GM18520 (cell line): Measurements from ENCODE around the gene CTNNA2.

Source experiments
- ATAC-seq: cut with Tn5 transposase; IDR thresholded peaks from one replicate; pipeline ENCODE4 v1.9.1; 2021; ENCODE audit not compliant: unreplicated experiment

CTNNA2 gene

DNA sequence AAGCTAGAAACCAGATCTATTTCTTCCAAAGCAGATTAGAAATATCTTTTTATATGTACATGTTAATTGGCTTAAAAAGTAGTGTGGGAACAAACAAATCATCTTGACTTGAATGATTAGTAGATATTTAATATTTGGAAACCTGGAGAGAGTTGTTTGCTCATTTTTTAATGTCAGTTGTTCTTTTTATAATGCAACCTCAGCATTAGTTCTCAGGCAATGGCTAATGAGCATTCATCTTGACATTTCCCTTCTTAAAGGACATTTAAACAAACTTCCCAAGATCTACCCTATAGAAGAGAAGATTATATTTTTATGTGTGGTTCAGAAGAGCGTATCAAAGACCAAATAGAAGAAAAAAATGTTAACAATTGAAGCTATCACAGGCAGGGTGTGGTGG, 334.0 kb downstream of the CTNNA2 start:
- no peak for ATAC-seq

DNA sequence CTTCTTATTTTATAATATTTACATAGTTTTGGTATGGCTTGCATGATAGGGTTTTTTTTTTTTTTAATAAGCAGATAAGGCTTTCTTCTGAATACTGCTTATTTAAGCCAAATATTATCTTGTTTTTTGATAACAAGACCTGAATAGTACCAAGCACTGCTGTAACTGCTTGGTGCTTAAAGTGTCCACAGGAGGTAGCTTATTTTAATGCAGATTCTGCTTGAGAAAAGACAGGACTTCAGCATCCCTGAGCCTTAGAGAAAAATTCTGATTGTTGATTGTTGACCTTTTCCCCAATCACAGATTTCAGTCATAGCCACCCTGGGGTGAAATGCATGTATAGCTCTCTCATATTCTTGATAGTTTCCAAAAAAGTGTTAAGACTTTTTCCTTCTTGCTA, 336.4 kb downstream of the CTNNA2 start:
- ATAC-seq, result no peak

- no peak for ATAC-seq
These were observed 337.1 kb downstream of the CTNNA2 start for GRCh38 chr2:79849949-79850348.

- ATAC-seq, result no peak
These were observed 338.1 kb downstream of the CTNNA2 start for GRCh38 chr2:79850912-79851311.

GRCh38 chr2:79855264-79856006, 342.6 kb downstream of the CTNNA2 start:
- no peak for ATAC-seq

DNA sequence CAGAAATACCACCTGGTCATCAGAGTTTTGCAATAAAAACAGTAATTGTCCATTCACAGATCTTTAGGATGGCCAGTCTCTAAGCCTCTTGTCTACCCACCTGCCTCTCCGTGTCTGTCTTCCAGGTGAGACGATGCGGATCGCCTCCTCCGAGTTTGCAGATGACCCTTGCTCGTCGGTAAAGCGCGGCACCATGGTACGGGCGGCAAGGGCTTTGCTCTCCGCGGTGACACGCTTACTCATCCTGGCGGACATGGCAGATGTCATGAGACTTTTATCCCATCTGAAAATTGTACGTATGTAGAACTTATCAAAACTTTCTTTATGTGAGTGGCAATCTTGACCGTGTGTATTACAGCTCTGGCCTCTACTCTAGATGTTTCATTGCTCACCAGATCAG, 345.0 kb downstream of the CTNNA2 start:
- ATAC-seq, result no peak

- ATAC-seq, result no peak
These were observed 347.6 kb downstream of the CTNNA2 start for GRCh38 chr2:79860228-79861058.

GRCh38 chr2:79861059-79861374, 348.2 kb downstream of the CTNNA2 start:
- ATAC-seq, result no peak

GRCh38 chr2:79862756-79863155, 349.9 kb downstream of the CTNNA2 start:
- ATAC-seq, result no peak

- no peak for ATAC-seq
These were observed 359.8 kb downstream of the CTNNA2 start for GRCh38 chr2:79872656-79873055.

DNA sequence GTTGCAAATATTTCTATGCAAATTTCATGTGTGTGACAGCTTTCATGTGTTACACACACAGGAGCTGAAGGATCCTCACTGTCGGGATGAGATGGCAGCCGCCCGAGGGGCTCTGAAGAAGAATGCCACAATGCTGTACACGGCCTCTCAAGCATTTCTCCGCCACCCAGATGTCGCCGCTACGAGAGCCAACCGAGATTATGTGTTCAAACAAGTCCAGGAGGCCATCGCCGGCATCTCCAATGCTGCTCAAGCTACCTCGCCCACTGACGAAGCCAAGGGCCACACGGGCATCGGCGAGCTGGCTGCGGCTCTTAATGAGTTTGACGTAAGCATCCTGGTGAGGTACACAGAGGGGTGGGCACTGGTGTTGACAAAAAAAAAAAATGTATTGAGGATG, 361.2 kb downstream of the CTNNA2 start:
- no peak for ATAC-seq

- ATAC-seq, result no peak
These were observed 363.6 kb downstream of the CTNNA2 start for GRCh38 chr2:79876430-79876829.

GRCh38 chr2:79882548-79882947, 369.7 kb downstream of the CTNNA2 start:
- no peak for ATAC-seq

DNA sequence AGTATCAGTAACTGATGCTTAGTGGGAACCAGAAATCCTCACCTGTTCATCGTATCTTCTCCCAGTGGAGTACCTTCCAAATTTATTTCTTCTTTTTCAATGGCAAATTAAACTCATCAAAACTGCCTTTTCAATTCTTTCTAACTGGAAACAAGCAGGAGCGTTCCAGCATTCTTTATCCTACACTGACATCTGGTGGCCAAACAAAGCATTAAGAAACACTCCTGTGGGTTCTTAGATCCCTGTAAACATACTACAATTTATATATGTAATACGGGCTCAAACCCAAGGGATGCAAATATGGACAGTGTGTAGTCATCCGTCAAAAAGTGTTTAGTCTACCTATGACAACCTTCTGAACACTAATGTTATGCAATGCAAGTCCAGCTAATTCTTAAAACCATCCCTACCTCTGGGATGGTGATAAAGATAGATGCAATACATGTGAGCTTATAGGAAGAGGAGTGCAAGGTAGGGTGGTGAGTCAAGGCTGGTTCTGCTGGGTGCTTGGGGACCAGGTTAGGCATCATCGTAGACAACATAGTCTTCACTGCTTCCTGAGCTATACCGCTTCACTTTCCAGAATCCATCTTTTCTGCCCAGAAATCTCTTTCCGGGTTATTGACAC, 375.0 kb downstream of the CTNNA2 start:
- peak; percentile 45 for ATAC-seq

GRCh38 chr2:79892123-79892522, 379.3 kb downstream of the CTNNA2 start:
- no peak for ATAC-seq

DNA sequence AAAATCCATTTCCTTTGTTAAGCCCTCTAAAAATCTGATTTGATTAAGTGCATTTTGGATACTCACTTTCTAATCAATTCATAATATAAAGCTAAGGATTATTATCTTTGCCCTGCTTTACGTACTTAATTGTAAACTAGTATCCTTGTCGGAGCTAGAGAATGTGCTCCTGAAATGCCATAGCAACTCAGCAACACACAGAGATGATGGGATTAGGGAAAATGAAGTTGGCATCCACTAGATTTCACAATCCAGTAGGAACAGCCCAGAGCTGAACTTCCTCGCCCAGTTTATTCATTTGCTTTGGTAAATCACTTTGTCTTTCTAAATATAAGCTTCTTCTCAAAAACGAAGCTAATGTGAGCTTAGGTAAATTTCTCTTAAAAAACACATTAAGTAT, 386.3 kb downstream of the CTNNA2 start:
- ATAC-seq, result no peak

GRCh38 chr2:79901161-79901560, 388.3 kb downstream of the CTNNA2 start:
- ATAC-seq, result no peak

- ATAC-seq, result no peak
These were observed 390.6 kb downstream of the CTNNA2 start for GRCh38 chr2:79903222-79904000.

- ATAC-seq, result no peak
These were observed 393.5 kb downstream of the CTNNA2 start for GRCh38 chr2:79906139-79906890.

DNA sequence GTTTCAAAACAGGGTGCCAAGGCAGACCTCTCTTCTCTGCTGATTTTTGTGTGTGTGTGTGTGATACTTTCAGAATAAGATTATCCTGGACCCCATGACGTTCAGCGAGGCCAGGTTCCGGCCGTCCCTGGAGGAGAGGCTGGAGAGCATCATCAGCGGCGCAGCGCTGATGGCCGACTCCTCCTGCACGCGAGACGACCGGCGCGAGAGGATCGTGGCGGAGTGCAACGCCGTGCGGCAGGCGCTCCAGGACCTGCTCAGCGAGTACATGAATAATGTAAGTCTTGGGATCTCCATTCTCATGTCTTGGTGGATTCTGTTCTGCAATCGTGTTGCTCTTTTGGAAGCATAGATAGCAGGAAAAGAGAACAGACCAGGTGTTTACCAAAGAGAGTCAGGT, 396.7 kb downstream of the CTNNA2 start:
- ATAC-seq, result no peak

DNA sequence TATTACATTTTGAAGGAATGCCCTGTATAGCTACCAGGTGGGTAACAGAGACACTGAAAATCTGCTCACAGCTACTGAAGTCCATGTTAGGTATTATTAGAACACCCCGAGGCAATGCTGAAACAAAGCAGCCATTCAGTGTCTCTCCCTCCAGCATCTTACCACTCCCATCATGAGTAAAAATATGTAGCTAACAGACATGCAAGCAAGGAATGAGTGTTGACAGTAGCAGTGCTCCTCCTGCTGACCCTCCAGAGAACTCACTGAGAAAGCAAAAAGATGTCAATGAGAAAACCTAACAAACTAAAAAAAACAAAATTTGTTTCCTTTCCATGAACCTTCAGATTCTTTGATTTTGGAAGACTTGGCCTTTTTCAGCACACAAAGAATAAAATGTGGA, 397.8 kb downstream of the CTNNA2 start:
- no peak for ATAC-seq
